Activated CD8-positive, alpha-beta memory T cell treated with anti-CD3 and anti-CD28 coated beads, Interleukin-2, amount 50 U/mL, for 4 hours (primary cell): Measurements from ENCODE around the gene OR2L8.
A peak's percentile ranks its signal among the peaks of the same experiment; 100 is the strongest.

Source experiments
- DNase-seq: peaks from one replicate; pipeline ENCODE4 v3.0.0-alpha.2; 2020

Gene OR2L8

DNA sequence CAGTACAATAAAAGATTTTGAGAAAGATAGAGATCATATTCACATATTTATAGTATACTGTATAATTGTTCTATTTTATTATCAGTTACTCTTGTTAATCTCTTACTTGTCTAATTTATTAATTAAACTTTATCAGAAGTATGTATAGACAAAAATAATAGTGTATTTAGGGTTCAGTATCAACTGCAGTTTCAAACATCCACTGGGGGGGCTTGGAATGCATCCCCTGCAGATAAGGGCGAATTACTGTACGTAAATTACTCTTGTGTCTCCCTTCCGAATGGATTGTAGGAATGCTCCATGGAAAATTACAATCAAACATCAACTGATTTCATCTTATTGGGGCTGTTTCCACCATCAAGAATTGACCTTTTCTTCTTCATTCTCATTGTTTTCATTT is at the start of gene OR2L8:
OR2L8 (plus strand) TSS at position 301 of the 400 bp plus-strand sequence; CDS start at position 301, 0 bp downstream.
- DNase-seq: no peak

DNA sequence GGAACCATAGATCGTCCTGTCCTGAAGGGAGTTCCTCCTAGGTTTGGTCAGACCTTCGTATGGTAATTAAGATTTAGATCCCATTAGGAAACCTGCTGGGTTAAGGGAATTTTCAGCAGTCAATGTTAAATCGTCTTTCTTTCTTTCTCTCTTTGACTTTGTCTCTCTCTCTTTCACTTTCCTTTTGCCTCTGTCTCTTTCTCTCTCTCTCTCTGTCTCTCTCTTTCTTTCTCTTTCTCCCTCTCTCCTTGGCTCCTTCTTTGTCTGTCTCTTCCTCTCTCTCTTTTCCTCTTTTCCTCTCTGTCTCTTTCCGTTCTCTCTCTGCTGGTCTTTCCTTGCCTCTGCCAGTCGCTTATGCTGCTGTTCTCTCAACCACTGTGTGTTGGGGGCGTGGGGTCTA is 44.5 kb upstream of the OR2L8 start:
- no peak for DNase-seq

DNA sequence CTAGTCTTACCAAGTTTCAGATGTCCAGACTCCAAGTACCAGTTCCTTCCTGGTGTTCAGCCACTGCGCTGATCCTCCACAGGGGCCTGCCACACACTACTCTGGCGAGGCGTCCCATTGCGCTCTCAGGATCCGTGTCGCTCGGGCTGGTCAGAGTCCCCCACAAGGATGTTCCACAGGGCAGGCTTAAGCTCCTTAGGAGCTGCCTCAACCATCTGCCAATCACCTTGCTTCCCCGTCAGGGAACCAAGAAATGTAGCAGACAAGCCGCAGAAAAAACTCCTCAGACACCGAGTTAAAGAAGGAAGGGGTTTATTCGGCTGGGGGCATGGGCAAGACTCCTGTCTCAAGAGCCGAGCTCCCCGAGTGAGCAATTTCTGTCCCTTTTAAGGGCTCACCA is 43.5 kb upstream of the OR2L8 start:
- no peak for DNase-seq

DNA sequence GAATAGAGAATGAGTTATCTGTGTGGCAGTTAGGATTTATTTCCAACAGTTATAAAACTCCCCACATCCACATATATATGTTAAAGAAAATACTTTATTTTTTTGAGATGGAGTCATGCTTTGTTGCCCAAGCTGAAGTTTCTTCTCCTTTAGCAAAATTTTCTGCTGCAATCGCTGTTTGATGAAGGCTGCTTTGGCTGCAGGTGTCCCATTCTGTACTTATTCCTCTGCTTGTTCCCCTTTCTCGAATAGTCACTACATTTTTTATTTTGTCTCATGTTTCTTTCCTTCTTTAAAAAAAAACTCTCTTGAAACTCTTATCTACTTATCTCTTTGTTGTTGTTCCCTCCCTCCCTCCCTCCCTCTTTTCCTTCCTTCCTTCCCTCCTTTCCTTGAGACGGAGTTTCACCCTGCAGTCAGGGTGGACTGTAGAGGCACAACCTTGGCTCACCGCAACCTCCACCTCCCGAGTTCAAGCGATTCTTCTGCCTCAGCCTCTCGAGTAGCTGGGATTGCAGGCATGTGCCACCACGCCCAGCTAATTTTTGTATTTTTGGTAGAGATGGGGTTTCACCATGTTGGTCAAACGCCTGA is 42.7 kb upstream of the OR2L8 start:
- no peak for DNase-seq

DNA sequence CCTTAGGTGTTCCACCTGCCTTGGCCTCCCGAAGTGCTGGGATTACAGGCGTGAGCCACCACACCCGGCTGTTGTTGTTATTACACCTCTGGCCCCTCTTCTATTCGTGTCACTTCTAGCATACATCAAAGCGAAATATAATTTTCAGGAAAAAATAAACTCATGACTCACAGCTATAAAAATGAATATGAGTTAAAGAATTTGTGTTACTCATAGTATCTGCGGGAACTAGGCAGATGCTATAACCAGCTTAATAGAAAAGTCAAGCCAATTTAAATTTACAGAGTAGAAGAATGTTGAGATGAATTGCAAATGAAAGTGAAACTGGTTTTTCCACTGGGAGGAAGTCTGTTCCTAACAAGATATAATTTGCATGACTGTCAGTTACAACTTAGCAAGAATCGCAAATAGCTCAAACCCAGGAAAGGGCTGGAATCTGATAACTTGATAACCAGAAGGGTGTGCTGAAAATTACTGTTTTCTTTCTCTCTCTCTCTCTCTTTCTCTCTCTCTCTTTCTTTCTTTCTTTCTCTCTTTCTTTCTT is 42.1 kb upstream of the OR2L8 start:
- DNase-seq: no peak

DNA sequence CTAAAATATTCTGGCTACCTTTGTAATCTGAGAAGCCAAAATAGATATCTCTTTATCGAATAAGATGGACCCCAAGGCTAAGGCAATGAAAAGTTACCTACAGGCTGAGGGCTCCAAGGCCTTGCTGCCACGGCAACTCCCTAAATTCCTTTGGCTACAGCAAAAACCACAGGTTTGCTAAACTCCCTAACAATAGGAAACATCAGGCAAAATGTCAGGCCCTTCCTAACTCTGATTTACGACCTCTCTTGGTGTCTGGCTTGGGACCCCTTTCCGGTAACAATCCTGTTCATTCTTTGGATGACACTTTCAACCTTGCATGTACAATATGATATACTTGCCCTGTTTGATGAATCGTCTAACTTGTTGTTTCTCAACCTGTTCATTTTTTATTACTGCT is 39.9 kb upstream of the OR2L8 start:
- no peak for DNase-seq

DNA sequence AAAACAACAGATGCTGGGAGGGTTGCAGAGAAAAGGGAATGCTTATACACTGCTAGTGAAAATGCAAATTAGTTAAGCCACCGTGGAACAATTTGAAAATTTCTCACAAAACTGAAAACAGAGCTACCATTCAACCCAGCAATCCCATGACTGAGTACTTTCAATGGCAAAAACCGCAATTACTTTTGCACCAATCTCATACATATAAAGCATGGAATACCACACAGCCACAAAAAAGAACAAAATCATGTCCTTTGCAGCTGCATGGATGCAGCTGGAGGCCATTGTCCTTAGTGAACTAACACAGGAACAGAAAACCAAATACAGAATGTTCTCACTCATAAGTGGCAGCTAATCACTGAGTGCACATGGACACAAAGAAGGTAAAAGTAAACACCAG is 34.9 kb upstream of the OR2L8 start:
- DNase-seq: no peak

DNA sequence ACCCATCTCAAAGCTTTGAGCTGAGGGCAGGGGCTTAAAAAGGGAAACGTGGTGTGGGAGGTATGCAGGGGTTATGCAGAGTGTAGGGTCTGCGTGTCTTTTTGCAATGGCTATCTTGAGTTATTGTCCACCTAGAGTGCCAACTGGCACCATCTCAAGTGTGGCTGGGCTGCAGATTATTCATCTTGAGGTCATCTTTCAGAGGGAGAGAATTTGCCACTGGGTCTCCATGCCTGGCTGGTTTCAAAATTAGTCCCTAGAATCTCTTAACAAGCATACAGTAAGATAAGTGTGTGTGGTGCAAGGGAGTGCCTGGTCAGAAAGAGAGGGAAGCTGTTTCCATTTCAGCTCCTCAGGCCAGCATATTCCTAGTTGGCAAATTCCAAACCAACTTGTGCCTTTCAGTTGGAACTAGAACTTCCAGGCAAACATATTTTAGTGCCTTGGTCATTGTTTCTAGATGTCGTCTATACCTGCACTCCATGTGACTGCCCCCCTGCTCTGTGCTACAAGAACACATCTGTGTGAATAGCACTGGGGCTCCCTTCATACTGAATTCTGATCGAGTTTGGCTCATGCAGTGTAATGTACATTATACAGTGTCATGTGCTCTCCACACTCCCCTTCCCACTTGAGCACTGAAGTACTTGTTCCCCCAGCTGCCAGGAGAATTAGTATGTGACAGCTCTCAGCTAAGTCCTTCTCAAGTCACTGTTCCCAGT is 33.6 kb upstream of the OR2L8 start:
- DNase-seq: no peak

DNA sequence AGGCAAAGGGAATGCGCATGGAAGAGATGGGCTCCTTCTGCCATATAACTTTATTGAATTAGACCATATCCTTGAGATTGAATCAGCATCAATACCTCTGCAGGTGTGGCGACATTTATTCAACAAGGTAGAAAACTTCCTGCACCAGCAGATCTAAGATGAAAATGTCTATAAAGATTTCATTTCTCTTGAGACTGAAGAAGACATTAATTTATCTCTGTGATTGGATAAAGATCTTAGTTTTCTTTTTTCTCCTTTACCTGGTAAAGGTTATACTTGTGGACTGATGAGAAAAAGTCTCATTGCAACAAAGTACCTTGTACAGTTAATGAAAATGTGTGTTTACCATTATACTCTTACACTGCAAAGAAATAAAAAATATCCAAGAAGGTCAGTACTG is 28.7 kb upstream of the OR2L8 start, which contains the start of gene OR2T8:
OR2T8 (plus strand) TSS at position 301 of the 400 bp plus-strand sequence. CDS start 766 bp downstream, outside the sequence.
- DNase-seq: no peak

DNA sequence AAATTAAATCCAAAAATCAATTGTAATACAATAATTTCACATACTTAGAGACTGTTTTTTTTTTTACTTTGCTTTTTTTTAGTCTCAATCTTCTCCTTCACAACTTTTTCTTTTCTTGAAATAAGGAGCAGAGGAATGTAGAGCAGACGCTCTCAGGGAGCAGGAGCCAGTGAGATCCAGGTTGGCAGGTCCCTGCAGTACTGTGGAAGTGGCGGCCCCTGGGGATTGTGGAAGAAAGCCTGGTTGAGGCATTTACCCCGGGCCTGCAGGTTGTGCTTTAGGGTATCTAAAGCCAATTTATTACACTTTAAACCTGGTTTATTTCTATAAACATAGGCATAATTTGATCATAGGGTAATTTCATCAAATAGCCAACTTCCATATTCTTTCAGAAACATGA is 24.7 kb upstream of the OR2L8 start:
- DNase-seq: no peak

GRCh38 chr1:247924868-247925267 is 23.8 kb upstream of the OR2L8 start, which contains the start of gene OR2AJ1:
Gene OR2AJ1, plus strand, starts transcription at chr1:247924889. Its CDS starts 8,880 bp downstream, at chr1:247933769.
- no peak for DNase-seq

DNA sequence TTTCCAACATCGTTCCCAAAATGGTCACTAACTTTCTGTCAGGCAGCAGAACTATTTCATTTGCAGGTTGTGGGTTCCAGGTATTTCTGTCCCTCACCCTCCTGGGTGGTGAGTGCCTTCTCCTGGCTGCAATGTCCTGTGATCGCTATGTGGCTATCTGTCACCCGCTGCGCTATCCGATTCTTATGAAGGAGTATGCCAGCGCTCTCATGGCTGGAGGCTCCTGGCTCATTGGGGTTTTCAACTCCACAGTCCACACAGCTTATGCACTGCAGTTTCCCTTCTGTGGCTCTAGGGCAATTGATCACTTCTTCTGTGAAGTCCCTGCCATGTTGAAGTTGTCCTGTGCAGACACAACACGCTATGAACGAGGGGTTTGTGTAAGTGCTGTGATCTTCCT is 14.7 kb upstream of the OR2L8 start:
- no peak for DNase-seq

DNA sequence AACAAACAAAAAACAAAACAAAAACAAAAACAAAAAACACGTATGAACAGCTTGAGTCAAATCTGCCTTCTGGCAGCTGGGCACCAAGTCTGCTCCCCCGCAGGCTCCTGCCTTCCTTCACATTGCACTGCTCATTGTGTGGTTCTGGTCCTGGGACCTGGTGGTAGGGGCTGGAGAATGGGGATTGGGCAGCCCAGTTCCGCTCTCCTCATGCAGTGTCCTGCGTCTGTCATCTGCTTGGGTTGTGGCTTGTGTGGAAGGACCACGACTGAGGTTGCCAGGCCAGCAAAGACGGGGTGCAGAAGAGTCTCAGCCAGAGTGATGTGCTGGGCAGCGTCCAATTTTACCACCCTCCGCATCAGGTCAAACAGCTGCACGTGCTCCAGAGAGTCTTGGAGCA is 12.9 kb upstream of the OR2L8 start:
- no peak for DNase-seq

DNA sequence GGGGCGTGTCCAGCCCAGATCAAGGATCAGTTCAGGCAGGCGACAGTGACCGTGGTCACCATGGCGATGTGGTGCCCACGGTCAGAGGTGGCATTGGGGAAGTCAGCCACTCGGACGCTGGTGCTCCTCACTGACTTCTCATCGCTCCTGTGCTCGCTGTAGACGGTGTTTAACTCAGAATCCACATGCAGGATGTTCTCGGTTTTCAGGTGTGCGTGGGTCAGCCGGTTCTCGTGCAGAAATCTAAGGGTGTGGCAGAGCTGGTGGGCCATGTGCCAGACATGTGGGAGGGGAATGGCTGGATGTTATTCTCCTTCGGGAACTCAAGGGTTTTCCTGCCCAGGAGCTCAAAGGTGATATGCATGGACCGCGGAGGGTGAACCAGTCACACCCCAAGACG is 12.2 kb upstream of the OR2L8 start:
- DNase-seq: no peak

- DNase-seq: peak; percentile 86
Measured at GRCh38 chr1:247936965-247937734, 11.5 kb upstream of the OR2L8 start.

DNA sequence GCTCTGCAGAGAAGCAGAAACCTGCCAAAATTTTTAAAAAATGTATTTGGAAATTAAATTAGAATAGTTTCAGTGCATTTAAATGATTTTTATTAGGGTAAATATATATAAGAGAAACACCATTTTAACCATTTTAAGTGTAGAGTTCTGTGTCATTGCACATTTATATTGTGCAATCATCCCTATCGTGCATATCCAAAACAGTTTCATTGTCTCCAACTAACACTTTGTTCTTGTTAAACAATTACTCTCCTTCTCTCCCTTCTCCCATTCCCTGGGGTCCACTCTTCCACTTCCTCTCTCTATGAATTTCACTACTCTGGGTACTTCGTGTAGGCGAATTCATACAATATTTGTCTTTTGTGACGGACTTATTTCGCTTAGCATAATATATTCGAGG is 6.0 kb upstream of the OR2L8 start:
- no peak for DNase-seq

GRCh38 chr1:247953408-247953807 is 4.8 kb downstream of the OR2L8 start:
- DNase-seq: no peak

- DNase-seq: no peak
Measured at GRCh38 chr1:247961791-247962190, 13.1 kb downstream of the OR2L8 start.

- no peak for DNase-seq
Measured at GRCh38 chr1:247962911-247963588, 14.4 kb downstream of the OR2L8 start.

GRCh38 chr1:247964933-247965332 is 16.3 kb downstream of the OR2L8 start, which contains the start of gene OR2AK2:
Gene OR2AK2, plus strand, starts transcription at chr1:247965233. Its CDS starts 144 bp downstream, at chr1:247965377.
- no peak for DNase-seq

- DNase-seq: no peak
Measured at GRCh38 chr1:247966532-247967204, 18.0 kb downstream of the OR2L8 start.

- no peak for DNase-seq
Measured at GRCh38 chr1:247992986-247993385, 44.3 kb downstream of the OR2L8 start.
